Jurkat, Clone E6-1 (cell line): Measurements from ENCODE around the gene PAFAH1B1.
"Not testable (repeated sequence)": the region's sequence is repeated elsewhere in the genome, so short reads cannot be mapped to it uniquely, and the experiment has no call there.

Source experiments
- DNase-seq: peaks from one replicate; pipeline ENCODE4 v3.0.0-alpha.2; 2011; ENCODE audit warnings: low read depth, low spot score
- H3K4me3 ChIP-seq: 2 replicates; pipeline ENCODE4 v1.5.1; 2011; ENCODE audit warnings: mild to moderate bottlenecking, low read length, control low read depth, moderate library complexity

The PAFAH1B1 gene

GRCh38 chr17:2628922-2629321 lies 35.5 kb downstream of the PAFAH1B1 start:
- not testable (repeated sequence) for DNase-seq, H3K4me3 ChIP-seq

GRCh38 chr17:2631211-2631610 lies 37.8 kb downstream of the PAFAH1B1 start:
- no peak for DNase-seq
- no peak overlapping the region for H3K4me3 ChIP-seq

- no peak for DNase-seq
- H3K4me3 ChIP-seq, result no peak overlapping the region
Measured at GRCh38 chr17:2634361-2634960, 41.0 kb downstream of the PAFAH1B1 start.

DNA sequence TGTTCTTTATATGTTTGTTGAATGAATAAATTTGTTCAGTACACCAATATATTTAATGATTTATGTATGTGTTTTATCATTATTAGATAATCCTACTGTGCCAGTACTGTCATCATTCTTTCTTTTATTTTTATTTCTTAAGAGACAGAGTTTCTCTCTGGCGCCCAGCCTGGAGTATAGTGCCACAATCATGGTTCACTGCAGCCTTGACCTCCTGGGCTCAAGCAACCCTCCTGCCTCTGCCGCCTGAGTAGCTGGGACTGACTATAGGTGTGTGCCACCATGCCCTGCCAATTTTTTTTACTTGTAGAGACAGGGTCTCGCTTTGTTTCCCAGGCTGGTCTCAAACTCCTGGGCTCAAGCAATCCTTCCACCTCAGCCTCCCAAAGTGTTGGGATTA lies 41.8 kb downstream of the PAFAH1B1 start:
- DNase-seq, result no peak
- H3K4me3 ChIP-seq, result no peak overlapping the region

GRCh38 chr17:2635675-2636074 lies 42.2 kb downstream of the PAFAH1B1 start:
- no peak overlapping the region for H3K4me3 ChIP-seq
- DNase-seq, result no peak

GRCh38 chr17:2636169-2636930 lies 42.9 kb downstream of the PAFAH1B1 start:
- no peak for DNase-seq
- H3K4me3 ChIP-seq, result no peak overlapping the region

DNA sequence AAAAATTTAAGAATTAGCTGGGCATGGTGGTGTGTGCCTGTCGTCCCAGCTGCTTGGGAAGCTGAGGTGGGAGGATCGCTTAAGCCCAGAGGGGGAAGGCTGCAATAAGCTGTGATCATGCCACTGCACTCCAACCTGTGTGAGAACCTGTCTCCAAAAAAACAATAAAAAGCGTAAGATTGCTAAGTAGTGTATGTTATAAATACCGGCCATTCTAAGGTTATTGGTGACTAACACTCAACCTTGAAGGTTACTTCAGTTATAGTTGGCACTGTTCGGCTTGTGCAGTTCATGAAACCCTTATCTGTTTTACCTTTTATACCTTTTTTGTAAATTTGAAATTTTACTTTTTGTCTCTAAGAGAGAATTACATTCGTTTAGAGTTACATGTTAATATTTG lies 44.0 kb downstream of the PAFAH1B1 start:
- no peak overlapping the region for H3K4me3 ChIP-seq
- no peak for DNase-seq

- DNase-seq, result no peak
- H3K4me3 ChIP-seq, result no peak overlapping the region
Measured at GRCh38 chr17:2644971-2645370, 51.5 kb downstream of the PAFAH1B1 start.

DNA sequence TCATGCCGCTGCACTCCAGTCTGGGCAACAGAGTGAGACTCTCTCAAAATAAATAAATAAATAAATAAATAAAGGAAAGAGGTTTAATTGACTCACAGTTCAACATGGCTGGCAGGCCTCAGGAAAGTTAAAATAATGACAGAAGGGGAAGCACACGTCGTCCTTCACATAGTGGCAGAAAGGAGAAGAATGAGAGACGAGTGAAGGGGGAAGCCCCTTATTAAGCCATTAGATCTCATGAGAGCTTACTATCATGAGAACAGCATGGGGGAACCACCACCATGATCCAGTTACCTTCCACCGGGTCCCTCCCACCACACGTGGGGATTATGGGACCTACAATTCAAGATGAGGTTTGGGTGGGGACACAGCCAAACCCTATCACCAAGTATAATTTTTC lies 54.5 kb downstream of the PAFAH1B1 start:
- H3K4me3 ChIP-seq, result no peak overlapping the region
- no peak for DNase-seq

DNA sequence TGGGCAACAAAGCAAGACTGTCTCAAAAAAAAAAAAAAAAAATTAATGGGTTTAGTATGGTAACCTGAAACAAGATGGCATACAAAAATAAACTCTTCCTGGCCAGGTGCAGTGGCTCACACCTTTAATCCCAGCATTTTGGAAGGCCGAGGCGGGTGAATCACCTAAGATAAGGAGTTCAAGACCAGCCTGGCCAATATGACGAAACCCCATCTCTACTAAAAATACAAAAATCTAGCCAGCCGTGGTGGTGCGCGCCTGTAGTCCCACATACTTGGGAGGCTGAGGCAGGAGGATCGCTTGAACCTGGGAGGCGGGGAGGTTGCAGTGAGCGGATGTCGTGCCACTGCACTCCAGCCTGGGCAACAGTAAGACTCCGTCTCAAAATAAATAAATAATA lies 55.7 kb downstream of the PAFAH1B1 start:
- no peak overlapping the region for H3K4me3 ChIP-seq
- no peak for DNase-seq

- not testable (repeated sequence) for H3K4me3 ChIP-seq, DNase-seq
Measured at GRCh38 chr17:2652911-2653310, 59.5 kb downstream of the PAFAH1B1 start.

- no peak overlapping the region for H3K4me3 ChIP-seq
- DNase-seq, result no peak
Measured at GRCh38 chr17:2655546-2655945, 62.1 kb downstream of the PAFAH1B1 start.

- no peak overlapping the region for H3K4me3 ChIP-seq
- no peak for DNase-seq
Measured at GRCh38 chr17:2656283-2656682, 62.8 kb downstream of the PAFAH1B1 start.

DNA sequence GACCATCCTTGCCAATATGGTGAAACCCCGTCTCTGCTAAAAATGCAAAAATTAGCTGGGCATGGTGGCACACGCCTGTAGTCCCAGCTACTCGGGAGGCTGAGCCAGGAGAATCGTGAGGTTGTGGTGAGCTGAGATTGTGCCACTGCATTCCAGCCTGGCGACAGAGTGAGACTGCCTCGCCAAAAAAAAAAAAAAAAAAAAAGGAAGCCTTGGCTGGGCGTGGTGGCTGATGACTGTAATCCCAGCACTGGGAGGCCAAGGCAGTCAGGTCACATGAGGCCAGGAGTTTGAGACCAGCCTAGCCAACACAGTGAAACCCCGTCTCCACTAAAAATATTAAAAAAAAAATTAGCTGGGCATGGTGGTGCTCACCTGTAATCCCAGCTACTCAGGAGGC lies 65.9 kb downstream of the PAFAH1B1 start:
- DNase-seq, H3K4me3 ChIP-seq: not testable (repeated sequence)

DNA sequence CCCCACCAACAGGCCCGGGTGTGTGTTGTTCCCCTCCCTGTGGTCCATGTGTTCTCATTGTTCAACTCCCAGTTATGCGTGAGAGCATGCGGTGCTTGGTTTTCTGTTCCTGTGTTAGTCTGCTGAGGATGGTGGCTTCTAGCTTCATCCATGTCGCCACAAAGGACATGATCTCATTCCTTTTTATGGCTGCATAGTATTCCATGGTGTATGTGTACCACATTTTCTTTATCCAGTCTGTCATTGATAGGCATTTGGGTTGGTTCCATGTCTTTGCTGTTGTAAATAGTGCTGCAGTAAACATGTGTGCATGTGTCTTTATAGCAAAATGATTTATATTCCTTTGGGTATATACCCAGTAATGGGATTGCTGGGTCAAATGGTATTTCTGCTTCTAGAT lies 67.0 kb downstream of the PAFAH1B1 start:
- DNase-seq, H3K4me3 ChIP-seq: not testable (repeated sequence)

DNA sequence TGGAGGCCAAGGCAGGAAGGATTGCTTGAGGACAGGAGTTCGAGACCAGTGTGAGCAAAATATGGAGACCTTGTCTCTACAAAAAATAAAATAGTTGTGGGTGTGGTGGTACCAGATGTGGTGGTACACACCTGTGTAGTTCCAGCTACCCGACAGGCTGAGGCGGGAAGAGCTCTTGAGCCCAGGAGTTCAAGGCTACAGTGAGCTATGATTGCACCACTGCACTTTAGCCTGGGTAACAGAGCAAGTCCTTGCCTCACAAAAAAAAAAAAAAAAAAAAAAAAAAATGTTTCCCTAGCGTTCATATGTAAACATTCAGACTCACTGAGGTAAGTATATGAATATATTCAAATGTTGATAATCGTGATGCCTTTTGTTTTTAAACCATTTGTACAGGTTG lies 78.6 kb downstream of the PAFAH1B1 start:
- DNase-seq, result no peak
- no peak overlapping the region for H3K4me3 ChIP-seq

GRCh38 chr17:2679247-2679646 lies 85.8 kb downstream of the PAFAH1B1 start:
- not testable (repeated sequence) for H3K4me3 ChIP-seq, DNase-seq

DNA sequence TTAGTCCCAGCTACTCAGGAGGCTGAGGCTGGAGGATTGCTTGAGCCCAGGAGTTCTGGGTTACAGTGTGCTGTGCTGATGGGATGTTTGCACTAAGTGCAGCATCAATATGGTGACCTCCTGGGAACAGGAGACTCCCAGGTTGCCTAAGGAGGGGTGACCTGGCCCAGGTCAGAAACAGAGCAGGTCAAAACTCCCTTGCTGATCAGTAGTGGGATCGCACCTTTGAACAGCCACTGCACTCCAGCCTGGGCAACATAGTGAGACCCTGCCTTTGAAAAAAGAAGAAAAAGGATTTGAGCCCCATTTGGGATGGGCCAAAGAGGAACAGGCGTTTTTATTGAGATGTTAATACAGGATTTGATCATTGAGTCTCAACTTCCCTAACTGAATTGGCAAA lies 87.5 kb downstream of the PAFAH1B1 start:
- H3K4me3 ChIP-seq, result no peak overlapping the region

GRCh38 chr17:2681650-2682049 lies 88.2 kb downstream of the PAFAH1B1 start:
- no peak for DNase-seq
- H3K4me3 ChIP-seq, result no peak overlapping the region

More for the DNA sequence above, 87.5 kb downstream of the PAFAH1B1 start:
- no peak for DNase-seq

GRCh38 chr17:2682176-2682938 lies 88.9 kb downstream of the PAFAH1B1 start:
- DNase-seq, result no peak
- no peak overlapping the region for H3K4me3 ChIP-seq
